ENCODE results near the gene SERPINB3. TPM values are rescaled to one million over a fixed set of nuclear protein-coding genes. Genes with fewer than 3 reads are reported as not detected.
"Not testable (repeated sequence)": the region's sequence is repeated elsewhere in the genome, so short reads cannot be mapped to it uniquely, and the experiment has no call there.

SERPINB3 gene
- not detected for total RNA-seq
- long read RNA-seq = 0 reads

DNA sequence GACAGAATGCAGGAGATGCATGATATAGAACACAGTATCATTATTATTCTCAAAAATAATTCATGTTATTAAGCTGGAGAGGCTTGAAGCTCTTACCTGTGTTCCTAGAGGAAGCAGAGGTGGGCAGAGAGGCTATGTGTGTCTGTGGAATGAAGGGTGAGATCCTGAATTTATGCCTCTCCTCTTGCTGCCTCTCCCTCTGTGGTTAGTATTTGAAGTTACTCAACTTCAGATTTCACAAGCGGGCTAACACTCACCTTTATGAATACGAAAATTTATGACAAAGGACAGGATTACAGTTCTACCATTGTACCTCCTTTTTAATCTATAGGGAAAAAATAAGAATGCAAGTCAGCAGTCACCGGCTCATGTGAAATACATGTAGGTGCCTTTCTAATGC is at the start of gene SERPINB3:
SERPINB3 (minus strand) TSS at position 144 of the 400 bp plus-strand sequence. CDS start 677 bp downstream, outside the sequence.
- intact Hi-C loops (cut with micrococcal nuclease); ATAC-seq; DNase-seq: not testable (repeated sequence)

DNA sequence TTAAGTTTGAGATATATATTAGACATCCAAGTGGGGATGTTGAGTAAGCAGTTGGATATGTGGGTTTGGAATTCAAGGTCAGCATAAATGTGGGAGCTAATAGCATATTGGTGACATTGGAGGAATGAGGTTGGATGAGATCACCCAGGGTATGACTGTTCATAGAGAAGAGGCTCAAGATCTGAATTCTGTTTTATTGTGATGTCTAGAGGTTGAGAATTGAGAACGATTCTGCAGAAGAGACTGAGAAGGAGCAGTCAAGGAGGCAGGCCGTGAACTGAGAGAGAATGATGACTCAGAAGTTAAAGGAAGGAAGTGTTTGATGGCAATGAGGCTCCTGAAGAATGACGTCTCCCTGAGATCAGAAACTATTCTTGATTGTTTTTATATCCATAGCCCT is 47.0 kb upstream of the SERPINB3 start:
- DNase-seq (no peak), ATAC-seq (no peak)
- intact Hi-C loops (cut with micrococcal nuclease) = no loop called here

DNA sequence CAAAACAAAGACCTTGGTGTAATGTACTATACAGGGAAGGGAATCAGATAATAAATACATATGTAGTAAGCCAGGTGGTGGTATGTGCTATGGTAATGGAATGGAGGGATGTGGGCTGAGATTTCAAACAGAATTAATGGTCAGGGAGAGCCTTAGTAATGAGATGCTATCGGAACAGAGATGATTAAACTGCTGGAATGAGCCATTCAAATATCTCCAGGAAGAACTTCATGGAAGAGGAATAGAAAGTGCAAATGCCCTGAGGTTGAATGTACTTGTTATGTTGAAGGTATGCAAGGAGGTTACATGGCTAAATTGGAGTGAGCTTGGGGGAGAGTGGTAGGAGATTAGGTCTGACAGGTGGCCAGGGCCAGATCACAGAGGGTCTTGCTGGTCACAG is 46.1 kb upstream of the SERPINB3 start:
- ATAC-seq = no peak
- DNase-seq = no peak
- intact Hi-C loops (cut with micrococcal nuclease) = no loop called here

GRCh38 chr18:63705401-63705800 is 43.7 kb upstream of the SERPINB3 start:
- DNase-seq (no peak), ATAC-seq (no peak)
- intact Hi-C loops (cut with micrococcal nuclease) = no loop called here

DNA sequence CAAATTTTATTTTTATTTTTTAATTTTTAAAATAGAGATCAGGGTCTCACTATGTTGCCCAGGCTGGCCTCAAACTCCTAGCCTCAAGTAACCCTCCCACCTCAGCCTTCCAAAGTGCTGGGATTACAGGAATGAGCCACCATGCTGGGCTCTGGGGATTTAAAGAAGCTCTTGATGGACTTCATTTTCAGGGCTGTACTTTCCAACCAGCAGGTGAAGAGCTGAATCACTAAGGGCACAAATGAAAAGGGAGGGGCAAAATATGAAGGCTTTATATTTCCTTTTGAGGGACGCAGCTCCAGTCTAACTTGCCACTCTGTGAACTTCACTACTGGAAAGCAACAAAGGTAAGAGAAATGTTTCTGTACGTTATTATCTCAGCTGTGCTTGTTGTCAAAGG is 41.0 kb upstream of the SERPINB3 start, which contains the start of gene SERPINB11:
SERPINB11 (plus strand) TSS at position 301 of the 400 bp plus-strand sequence. CDS start 7,234 bp downstream, outside the sequence.
- no peak for DNase-seq
- ATAC-seq = no peak
- intact Hi-C loops (cut with micrococcal nuclease) = no loop called here

DNA sequence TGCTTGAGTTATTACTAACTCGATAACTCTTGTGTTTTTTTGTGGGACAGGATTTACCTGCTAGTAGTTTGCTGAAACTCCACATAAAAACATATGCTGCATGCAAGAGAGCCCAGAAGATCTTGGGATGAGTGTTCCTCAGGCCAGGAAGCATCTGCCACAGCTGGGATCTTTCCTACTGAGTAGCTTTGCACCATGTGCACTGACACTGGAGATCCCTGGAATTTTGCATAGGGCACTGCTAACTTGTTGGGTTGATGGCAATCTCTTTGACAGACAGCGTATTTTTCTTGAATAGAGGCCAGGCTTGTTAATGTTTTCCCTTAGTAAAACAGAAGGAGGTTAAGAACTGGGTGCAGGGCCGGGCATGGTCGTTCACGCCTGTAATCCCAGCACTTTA is 40.3 kb upstream of the SERPINB3 start:
- intact Hi-C loops (cut with micrococcal nuclease) = no loop called here
- DNase-seq (no peak), ATAC-seq (no peak)

- no peak for DNase-seq
- no peak for ATAC-seq
- intact Hi-C loops (cut with micrococcal nuclease) = no loop called here
Measured at GRCh38 chr18:63700501-63700900, 38.8 kb upstream of the SERPINB3 start.

DNA sequence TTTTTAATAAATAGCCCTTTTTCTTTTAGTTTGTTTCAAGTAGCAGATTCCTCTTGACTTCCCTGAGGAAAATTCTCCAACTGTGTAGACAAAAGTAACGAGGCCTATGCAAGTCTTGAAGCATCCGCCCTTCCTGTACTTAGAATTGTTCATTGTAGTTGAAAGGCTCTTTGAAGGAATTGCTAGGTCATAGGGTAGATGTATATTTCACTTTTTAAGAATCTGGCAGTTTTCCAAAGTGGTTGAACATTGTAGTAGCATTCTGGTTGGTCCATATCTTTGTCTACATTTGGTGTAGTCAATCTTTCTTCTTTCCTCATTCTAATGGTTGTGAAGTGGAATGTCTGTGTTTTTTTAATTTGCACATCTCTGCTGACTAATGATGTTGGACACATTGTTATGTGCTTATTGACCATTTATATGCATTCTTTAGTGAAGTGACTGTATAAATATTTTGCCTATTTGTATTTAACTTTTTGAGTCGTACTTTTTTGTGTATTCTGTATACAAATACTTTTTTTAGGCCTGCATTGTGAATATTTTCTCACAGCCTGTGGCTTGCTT is 35.5 kb upstream of the SERPINB3 start:
- intact Hi-C loops (cut with micrococcal nuclease) = no loop called here
- ATAC-seq = no peak
- DNase-seq = no peak

- DNase-seq (no peak), ATAC-seq (no peak)
- intact Hi-C loops (cut with micrococcal nuclease) = no loop called here
Measured at GRCh38 chr18:63689064-63689463, 27.4 kb upstream of the SERPINB3 start.

DNA sequence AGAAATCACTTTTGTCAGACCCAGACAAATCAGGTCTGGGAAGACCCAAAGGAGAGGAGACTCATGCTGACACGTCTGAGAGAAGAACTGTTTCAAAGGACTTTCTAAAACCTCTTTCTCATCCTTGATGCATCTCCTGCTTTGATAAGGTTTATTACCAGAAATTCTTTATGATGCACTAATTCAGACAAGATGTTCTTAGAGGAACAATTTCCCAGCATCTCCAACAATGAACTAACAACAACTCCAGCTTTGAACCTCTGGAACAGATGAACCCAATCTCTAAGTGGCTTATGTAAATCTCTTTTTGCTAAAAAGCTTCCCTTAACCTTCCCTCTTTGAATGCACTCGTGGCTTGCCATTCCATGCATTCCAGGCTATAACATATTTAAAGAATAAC is 25.2 kb upstream of the SERPINB3 start:
- intact Hi-C loops (cut with micrococcal nuclease) = no loop called here
- no peak for DNase-seq
- ATAC-seq = no peak

DNA sequence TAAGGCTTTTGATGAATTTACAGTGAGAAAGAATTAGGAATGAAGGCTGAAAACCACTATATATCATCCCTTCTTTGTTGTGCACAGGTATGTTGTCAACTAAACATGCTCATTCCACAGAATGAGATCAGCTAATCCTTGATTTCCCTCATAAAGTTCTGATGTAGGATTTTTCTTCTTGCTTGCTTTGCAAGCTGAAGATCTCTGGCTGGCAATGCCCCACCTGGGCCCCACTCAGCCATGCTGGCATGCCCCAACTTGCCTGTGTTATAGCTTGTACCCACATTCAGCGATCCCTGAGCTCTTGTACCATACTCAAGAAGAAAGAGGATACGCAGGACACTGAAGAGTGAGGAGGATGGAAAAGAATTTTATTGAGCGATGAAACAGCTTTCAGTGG is 23.0 kb upstream of the SERPINB3 start:
- ATAC-seq = no peak
- DNase-seq = no peak
- intact Hi-C loops (cut with micrococcal nuclease) = no loop called here

DNA sequence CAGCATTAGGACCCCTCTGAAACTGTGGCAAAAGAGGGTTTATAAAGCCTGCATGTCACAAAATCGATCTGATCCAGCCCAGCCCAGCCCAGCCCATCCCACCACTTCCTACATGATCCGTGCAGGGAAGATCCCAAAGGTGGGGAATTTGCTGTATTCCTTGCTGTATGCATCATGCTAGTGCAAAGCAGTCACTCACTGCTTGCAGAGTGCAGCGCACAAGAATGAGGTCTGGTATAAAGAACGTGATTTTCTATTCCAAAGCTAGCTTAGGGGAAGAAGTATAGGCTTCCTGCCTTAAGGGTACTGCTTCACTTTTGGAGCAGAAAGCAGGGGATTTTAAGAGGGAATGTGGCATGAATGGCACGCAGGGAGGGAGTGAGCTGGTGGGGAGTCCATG is 22.2 kb upstream of the SERPINB3 start:
- intact Hi-C loops (cut with micrococcal nuclease) = no loop called here
- DNase-seq (no peak), ATAC-seq (no peak)

DNA sequence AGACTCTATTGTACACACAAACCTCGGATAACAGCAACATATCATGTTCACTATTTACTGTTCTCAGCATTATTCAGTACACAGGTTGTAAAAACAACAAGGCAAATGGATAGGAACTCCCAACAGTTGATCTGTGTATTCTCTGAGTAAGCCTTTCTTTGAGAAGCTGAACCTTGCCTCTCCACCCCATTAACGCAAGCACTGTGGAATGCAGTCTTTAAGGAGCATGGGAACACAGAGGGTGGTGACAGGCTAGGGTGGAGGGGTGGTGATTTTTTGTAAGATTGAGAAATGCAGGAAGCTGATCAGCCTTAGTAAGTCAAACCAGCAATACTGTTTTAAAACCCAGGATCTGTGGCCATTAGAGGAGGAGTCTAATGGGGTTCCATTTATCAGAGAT is 21.5 kb upstream of the SERPINB3 start:
- intact Hi-C loops (cut with micrococcal nuclease) = no loop called here
- ATAC-seq (peak; percentile 55), DNase-seq (no peak)

DNA sequence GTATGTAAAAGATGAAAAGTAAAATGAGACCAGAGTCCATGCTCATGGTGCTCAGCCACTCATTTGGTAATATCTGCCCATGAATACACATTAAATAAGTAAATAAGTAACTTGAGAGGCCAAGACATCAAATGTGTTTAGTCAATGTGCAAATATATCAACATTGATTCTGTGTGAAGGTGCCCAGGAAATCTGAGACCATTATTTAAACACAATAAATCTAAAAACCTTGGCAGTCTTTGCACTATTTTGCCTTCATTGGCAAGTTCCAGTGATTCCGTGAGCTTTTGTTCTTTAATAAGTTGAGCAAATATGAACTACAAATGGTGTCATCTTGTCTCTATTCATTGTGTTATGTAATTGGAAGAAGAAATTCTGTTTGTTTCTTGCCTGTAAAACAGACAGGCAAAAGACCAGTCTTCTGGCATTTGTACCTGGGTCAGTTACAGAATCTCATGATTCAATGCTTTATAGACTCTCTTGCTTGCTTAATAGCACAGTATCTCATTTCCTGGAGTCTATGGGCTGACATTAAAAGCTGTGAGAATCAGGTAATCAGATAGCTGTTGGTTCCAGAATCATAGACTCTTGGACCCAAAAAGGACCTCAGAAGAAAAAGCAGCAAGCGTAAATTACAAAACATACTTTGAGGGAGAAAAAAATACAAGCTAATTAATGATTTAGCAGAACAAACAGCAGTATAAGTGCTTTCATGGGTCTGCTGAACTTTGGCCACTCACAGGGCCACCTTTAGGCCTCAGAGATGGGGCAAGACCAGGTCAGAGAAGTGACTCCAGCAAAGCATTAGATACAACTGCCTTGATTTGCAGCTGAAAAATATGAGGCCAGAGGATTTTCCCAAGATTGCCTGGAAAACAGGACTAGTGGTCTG is 20.0 kb upstream of the SERPINB3 start:
- ATAC-seq (no peak), DNase-seq (no peak)
- intact Hi-C loops (cut with micrococcal nuclease) = no loop called here

DNA sequence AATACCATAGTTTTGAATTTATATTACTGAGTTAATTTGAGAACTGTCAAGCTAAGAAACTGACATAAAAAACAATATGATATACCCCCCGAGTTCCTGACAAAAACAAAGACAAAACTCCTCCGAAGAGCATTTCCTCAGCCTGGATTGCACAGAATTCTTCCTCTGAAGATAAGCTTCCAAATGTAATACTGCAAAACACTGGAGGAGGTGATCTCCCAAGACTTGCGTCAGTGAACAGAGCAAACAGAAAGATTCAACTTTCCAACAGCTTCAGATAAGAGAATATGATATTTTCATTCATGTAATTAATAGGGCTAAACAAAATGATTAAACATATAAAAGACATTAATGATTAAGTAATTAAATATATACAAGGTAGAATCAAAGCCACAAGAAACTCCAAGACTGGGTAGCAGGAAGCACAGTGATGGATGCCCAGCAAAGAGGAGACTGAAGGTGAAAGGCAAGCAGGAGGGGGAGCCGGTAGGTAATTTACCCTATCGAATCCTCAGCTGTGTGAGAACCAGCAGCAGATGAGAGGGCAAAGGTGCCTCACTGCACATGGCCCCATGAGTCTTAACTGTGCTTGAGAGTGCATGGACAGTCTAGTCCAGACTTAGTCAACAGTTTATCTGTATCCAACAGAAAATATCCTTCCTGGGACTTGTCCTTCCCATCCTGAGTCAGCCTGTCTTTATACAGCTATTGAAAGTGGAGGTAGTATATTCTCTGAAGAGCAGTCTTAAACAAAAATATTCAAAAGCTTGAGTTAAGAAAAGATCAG is 18.3 kb upstream of the SERPINB3 start:
- DNase-seq = no peak
- intact Hi-C loops (cut with micrococcal nuclease) = no loop called here
- ATAC-seq = no peak

DNA sequence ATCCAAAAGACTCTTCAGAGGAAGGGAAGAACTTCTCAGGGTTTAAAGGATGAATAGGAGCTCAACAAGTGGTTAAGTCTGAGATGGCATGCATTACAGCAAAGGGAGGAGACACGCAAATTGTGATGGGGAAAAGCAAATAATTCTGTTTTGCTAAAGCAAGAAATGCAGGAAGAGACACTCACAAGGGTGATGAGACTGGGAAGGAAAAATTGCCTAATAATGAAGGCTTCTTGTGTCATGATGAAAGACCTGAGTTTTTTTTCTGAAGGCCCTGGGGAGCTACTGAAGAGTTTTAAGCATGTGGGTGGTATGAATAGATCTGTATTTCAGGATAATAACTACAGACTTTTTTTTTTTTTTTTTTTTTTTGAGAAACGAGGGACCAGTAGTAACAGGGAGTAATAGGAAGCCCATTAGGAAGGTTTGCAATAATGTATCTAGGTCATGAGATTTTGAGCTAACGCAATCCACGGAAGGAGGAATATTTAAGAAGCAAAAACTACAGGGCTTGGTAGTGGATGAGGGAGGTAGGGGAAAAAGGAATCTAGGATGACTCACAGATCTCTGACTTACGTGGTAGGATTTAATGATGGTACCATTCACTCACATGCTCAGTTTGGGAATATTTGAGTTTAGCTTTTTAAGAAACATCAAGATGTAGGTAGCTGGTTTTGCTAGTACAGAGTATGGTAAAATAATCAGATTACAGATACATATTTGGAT is 16.0 kb upstream of the SERPINB3 start:
- no peak for DNase-seq
- ATAC-seq = no peak
- intact Hi-C loops (cut with micrococcal nuclease) = no loop called here

GRCh38 chr18:63676526-63677323 is 15.0 kb upstream of the SERPINB3 start:
- intact Hi-C loops (cut with micrococcal nuclease) = no loop called here
- no peak for ATAC-seq
- no peak for DNase-seq

- DNase-seq (no peak), ATAC-seq (no peak)
- intact Hi-C loops (cut with micrococcal nuclease) = no loop called here
Measured at GRCh38 chr18:63664571-63664970, 2.9 kb upstream of the SERPINB3 start.

Data from left ventricle myocardium superior (tissue), 1 donor.